ENCODE data around the gene CD37. TPM values are rescaled to one million over a fixed set of nuclear protein-coding genes. Genes with fewer than 3 reads are reported as not detected.

CD37 gene
- total RNA-seq, 1 experiment from 2014 or later = 0.76 TPM

DNA sequence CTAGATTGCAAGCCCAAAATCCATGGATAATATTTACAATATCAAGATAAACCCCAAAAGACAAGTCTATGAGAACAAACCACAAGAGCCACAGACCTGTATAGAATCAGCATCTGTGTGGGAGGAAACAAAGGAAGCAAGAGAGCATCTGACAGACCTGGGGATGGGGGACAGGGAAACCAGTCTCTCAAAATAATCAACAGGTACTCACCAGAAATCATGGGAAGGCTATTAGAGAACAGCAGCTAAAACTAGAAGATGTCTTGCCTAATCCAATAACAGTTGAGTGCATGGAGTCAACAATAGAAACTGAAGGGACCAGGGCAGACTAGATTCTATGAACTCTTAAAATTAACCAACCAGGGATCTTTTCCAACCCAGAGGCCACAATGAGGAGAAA is 18.9 kb upstream of the CD37 start:
- Histone ChIP-seq H3K9me2 (ENCODE audit: insufficient read depth) (no peaks in the 10 kb centered on the region), H3K36me3 (ENCODE audit: control insufficient read depth in 1 of 2, insufficient read depth in 2 of 2, low read length in 2 of 2) (no peaks in the 10 kb centered on the region; a peak in 2 of 4 replicates), H2AFZ (ENCODE audit: low read depth, low read length, poor library complexity, severe bottlenecking) (no peak overlapping the region), H3K79me2 (ENCODE audit: insufficient read depth, low read length) (no peaks in the 10 kb centered on the region), H3K4me1 (ENCODE audit: control insufficient read depth in 1 of 2, insufficient read depth in 2 of 2, low read length in 2 of 2) (no peaks in the 10 kb centered on the region), H4K20me1 (ENCODE audit: insufficient read depth) (no peaks in the 10 kb centered on the region), H3K4me2 (ENCODE audit: low read length) (no peak overlapping the region), H3K9me3 (ENCODE audit: control insufficient read depth in 1 of 2, insufficient read depth in 1 of 2, low read depth in 1 of 2, low read length in 2 of 2) (peaks cover 7 to 8% of the 10 kb centered on the region in 2 experiments), H3K27ac (ENCODE audit: low read depth, low read length) (no peak overlapping the region), H3K9ac (ENCODE audit: low read length) (no peak overlapping the region), H3K4me3 (replicated peaks in 1 of 2; ENCODE audit: low read depth in 1 of 2, low read length in 2 of 2) (no peak overlapping the region), H3K27me3 (ENCODE audit: insufficient read depth, low read length) (no peaks in the 10 kb centered on the region)
- CTCF ChIA-PET = no interaction called here
- TF ChIP-seq POLR2A (IDR thresholded peaks at IDR 0.05; ENCODE audit: borderline replicate concordance, extremely low read depth, insufficient read depth, insufficient read length) (no peak), ELF1 (IDR thresholded peaks at IDR 0.05; ENCODE audit: borderline replicate concordance, low read depth) (no peak), FOSL1 (IDR thresholded peaks at IDR 0.05; ENCODE audit: low read depth) (no peak), POLR2AphosphoS5 (IDR thresholded peaks at IDR 0.05; ENCODE audit: low read depth, low read length) (no peak), CBX3 (IDR thresholded peaks at IDR 0.05; ENCODE audit: low read depth) (no peak), TCF7L2 (IDR thresholded peaks at IDR 0.05; ENCODE audit: borderline replicate concordance, extremely low read depth, insufficient read depth, insufficient read length) (no peak), JUND (IDR thresholded peaks at IDR 0.05) (no peak), YY1 (IDR thresholded peaks at IDR 0.05; ENCODE audit: extremely low read depth, insufficient replicate concordance, low read depth, low read length) (no peak)
- TF ChIP-seq, protein P1, sequence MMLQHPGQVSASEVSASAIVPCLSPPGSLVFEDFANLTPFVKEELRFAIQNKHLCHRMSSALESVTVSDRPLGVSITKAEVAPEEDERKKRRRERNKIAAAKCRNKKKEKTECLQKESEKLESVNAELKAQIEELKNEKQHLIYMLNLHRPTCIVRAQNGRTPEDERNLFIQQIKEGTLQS (IDR thresholded peaks at IDR 0.05) = no peak
- TF ChIP-seq, protein P2, sequence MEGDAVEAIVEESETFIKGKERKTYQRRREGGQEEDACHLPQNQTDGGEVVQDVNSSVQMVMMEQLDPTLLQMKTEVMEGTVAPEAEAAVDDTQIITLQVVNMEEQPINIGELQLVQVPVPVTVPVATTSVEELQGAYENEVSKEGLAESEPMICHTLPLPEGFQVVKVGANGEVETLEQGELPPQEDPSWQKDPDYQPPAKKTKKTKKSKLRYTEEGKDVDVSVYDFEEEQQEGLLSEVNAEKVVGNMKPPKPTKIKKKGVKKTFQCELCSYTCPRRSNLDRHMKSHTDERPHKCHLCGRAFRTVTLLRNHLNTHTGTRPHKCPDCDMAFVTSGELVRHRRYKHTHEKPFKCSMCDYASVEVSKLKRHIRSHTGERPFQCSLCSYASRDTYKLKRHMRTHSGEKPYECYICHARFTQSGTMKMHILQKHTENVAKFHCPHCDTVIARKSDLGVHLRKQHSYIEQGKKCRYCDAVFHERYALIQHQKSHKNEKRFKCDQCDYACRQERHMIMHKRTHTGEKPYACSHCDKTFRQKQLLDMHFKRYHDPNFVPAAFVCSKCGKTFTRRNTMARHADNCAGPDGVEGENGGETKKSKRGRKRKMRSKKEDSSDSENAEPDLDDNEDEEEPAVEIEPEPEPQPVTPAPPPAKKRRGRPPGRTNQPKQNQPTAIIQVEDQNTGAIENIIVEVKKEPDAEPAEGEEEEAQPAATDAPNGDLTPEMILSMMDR (IDR thresholded peaks at IDR 0.05 in 2 of 3, conservative IDR thresholded peaks at IDR 0.05 in 1 of 3; ENCODE audit: borderline replicate concordance in 1 of 3, insufficient read depth in 1 of 3, low read depth in 2 of 3, low read length in 2 of 3) = no peak
- TF ChIP-seq, protein P3, sequence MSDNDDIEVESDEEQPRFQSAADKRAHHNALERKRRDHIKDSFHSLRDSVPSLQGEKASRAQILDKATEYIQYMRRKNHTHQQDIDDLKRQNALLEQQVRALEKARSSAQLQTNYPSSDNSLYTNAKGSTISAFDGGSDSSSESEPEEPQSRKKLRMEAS (IDR thresholded peaks at IDR 0.05) = no peak
- no peak for ATAC-seq
- intact Hi-C loops (cut with micrococcal nuclease) = no loop called here
- POLR2A ChIA-PET = no interaction called here
- RAD21 ChIA-PET (ENCODE audit: low non-redundant PET in 1 of 2, low total read pairs in 2 of 2, uncharacterized antibody in 2 of 2, unreplicated experiment in 2 of 2) = no interaction called here
- no peak for DNase-seq (ENCODE audit: low read depth, low spot score)
- no TSS peak for BruUV-seq (replicated peaks)
